NCI-H524 (cell line): ENCODE measurements around the gene MAP3K21.

Source experiments
- DNase-seq, 2 experiments: peaks; one replicate each; lab custom pipeline; 2025; lab: John Stamatoyannopoulos, UW

The MAP3K21 gene

GRCh38 chr1:233327651-233328141 lies at the start of gene MAP3K21:
TSS of gene MAP3K21 (plus strand) at chr1:233327724. CDS start at chr1:233328029, 305 bp downstream.
- no peak for DNase-seq

- DNase-seq: no peak
Observed at GRCh38 chr1:233278631-233279030, 48.9 kb upstream of the MAP3K21 start.

- no peak for DNase-seq
Observed at GRCh38 chr1:233279971-233280370, 47.6 kb upstream of the MAP3K21 start.

- DNase-seq: no peak
Observed at GRCh38 chr1:233281711-233282581, 45.6 kb upstream of the MAP3K21 start.

GRCh38 chr1:233282582-233282886 lies 45.0 kb upstream of the MAP3K21 start:
- no peak for DNase-seq

- DNase-seq: no peak
Observed at GRCh38 chr1:233289676-233290075, 37.8 kb upstream of the MAP3K21 start.

- DNase-seq: no peak
Observed at GRCh38 chr1:233290396-233291034, 37.0 kb upstream of the MAP3K21 start.

- no peak for DNase-seq
Observed at GRCh38 chr1:233293556-233294446, 33.7 kb upstream of the MAP3K21 start.

GRCh38 chr1:233294913-233295236 lies 32.6 kb upstream of the MAP3K21 start:
- peak in 1 of 2 experiments; percentile 36 for DNase-seq

- peak; percentile 57 to 68 for DNase-seq
Observed at GRCh38 chr1:233295237-233295974, 32.1 kb upstream of the MAP3K21 start, which contains the start of gene PCNX2. TSS of gene PCNX2 (minus strand) at chr1:233295725. CDS start at chr1:233295478, 247 bp downstream.

- DNase-seq: no peak
Observed at GRCh38 chr1:233295975-233296322, 31.6 kb upstream of the MAP3K21 start.

- DNase-seq: no peak
Observed at GRCh38 chr1:233299450-233299849, 28.1 kb upstream of the MAP3K21 start.

- no peak for DNase-seq
Observed at GRCh38 chr1:233300326-233300725, 27.2 kb upstream of the MAP3K21 start.

- peak in 1 of 2 experiments; percentile 39 for DNase-seq
Observed at GRCh38 chr1:233304489-233305102, 22.9 kb upstream of the MAP3K21 start.

- DNase-seq: no peak
Observed at GRCh38 chr1:233313434-233314155, 13.9 kb upstream of the MAP3K21 start.

GRCh38 chr1:233315718-233316301 lies 11.7 kb upstream of the MAP3K21 start:
- no peak for DNase-seq

- DNase-seq: no peak
Observed at GRCh38 chr1:233316473-233316872, 11.1 kb upstream of the MAP3K21 start.

GRCh38 chr1:233319272-233319671 lies 8.3 kb upstream of the MAP3K21 start:
- no peak for DNase-seq

- no peak for DNase-seq
Observed at GRCh38 chr1:233320023-233320422, 7.5 kb upstream of the MAP3K21 start.

GRCh38 chr1:233323718-233324117 lies 3.8 kb upstream of the MAP3K21 start:
- no peak for DNase-seq
